ENCODE measurements around the gene VKORC1. TPM values are rescaled to one million over a fixed set of nuclear protein-coding genes. Genes with fewer than 3 reads are reported as not detected.

Gene VKORC1
- total RNA-seq, 1 donor from 2014 or later = 71.8 TPM

DNA sequence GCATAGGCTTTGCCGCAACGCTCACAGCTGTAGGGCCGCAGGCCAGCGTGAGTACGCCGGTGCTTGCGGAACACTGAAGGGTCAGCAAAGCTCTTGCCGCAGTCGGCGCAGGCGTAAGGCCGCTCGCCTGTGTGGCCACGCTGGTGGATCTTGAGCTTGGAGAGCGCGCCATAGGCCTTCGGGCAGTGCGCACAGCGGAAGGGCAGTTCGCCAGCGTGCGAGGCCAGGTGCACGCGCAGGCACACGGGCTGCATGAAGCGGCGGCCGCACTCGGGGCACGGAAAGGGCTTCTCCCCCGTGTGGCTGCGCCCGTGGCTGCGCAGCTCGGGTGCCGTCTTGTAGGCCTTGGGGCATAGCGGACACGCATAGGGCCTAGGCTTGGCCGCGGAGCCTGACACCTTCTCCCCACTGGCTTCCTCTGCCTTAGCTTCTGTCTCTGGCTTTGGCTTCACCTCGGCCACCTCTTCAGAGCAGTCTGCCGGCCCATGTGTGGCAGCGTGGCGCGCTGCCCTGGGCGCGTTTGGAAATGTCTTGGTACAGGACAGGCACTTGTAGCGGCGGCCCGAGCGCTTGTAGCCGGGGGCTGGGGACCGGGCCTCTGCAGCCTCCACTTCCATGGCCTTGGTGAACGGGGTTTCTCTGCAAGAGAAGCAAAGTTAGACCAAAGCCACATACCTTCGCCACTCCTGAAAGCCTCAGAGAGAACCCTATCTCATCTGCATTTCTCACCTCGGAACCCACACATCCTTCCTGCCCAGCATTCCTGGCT, 30.6 kb downstream of the VKORC1 start:
- no peak for DNase-seq (ENCODE audit: low read depth in 2 of 2)

DNA sequence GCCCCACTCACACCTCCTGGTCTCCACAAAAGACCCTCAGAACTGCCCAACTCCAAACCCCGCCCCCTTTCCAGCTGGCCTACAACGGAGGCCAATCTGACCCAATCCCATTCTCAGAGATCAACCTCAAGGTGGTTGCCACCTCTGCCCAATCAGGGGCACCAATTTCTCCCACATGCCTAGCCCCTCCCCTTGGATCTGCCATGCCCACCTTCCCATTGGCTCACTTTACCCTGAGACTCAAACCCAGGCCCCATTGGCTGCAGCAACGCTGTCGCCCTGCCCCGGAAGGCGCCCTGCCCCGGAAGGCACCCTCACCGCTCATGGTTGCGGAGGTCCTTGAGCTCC, 31.1 kb downstream of the VKORC1 start:
- DNase-seq (ENCODE audit: low read depth in 2 of 2) = no peak

DNA sequence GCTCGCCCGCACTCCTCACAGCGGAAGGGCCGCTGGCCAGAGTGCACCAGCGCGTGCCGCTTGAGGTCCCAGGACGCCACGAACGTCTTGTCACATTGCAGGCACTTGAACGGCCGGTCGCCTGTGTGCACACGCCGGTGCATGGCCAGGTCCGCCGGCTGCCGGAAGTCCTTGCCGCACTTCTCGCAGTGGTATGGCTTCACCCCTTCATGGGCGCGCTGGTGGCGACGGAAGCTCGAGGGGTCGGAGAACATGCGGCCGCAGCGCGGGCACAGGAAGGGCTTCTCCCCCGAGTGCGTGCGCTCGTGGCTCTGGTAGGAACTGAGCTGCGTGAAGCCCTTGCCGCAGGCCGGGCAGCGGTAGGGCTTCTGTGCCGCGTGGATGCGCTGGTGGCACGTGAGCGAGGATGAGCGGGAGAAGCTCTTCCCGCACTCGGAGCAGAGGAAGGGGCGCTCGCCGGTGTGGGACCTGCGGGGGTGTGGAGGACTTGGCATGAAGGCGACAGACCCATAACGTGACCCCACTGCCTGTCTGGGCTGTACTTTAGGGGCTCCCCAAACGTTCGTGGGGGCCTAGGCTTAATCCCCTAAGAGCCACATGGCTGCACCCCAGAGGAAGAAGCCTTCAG, 32.7 kb downstream of the VKORC1 start:
- no peak for DNase-seq (ENCODE audit: low read depth in 2 of 2)

DNA sequence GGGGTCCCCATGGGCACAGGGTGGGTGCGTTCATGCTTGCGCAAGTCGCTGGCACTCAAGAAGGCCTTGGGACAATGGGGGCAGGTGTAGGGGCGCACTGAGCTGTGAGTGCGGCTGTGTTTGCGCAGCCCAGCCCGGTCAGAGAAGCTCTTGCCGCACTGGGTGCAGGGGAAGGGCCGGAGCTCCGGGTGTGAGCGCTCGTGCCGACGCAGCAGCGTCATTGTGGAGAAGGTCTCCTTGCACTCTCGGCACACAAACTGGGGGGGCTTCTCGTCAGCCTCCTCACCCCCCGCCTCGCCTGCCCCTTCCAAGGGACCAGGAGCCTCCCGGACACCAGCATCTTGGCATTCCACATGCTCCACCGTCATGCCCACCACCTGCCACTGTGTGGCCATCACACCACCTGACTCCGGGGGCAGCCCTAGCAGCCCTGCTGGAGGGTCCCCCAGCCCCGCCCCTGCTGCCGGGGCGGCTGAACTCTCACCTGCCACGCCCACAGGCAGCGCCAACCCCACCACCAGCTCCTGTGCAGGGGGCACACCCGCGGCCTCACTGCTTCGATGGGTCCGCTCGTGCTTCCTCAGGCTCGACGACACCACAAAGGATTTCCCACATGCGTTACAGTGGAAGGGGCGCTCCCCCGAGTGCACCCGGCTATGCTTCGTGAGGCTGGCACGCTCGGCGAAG, 33.3 kb downstream of the VKORC1 start:
- DNase-seq (ENCODE audit: low read depth in 2 of 2) = no peak

DNA sequence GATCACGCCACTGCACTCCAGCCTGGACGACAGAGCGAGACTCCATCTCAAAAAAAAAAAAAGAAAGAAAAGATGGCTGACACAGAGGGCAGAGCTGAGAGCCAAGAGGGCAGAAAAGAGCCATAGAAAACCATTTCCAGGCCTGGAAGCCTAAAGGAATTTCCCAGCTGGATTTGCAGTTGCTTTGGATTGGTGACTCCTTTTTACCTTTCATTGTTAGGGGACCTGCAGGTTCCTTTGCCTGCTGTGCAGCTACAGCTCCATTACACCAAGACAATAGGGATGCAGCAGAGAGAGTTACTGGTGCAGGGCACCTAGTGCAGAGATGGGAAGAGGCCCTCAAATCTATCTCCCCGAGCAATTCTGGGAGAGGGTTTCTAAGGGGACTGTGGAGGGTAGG, 39.0 kb downstream of the VKORC1 start:
- no peak for DNase-seq (ENCODE audit: low read depth in 2 of 2)

DNA sequence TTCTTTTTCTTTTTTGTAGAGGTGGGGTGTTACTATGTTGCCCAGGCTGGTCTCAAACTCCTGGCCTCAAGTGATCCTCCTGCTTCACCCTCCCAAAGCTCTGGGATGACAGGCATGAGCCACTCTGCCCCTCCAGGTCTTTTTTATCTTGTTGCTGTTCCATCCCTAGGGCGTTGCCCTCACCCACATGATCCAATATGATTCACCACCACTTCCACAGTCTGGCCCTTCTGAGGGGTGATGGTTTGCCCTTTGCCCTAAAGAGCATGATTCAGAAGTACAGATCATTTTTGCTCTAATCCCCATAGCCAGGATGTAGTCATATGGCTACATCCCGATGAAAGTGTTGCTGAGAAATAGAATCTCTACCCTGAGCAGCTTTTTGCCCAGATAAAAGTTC, 42.5 kb downstream of the VKORC1 start:
- peak; percentile 30 to 87 for DNase-seq (ENCODE audit: low read depth in 2 of 2)

DNA sequence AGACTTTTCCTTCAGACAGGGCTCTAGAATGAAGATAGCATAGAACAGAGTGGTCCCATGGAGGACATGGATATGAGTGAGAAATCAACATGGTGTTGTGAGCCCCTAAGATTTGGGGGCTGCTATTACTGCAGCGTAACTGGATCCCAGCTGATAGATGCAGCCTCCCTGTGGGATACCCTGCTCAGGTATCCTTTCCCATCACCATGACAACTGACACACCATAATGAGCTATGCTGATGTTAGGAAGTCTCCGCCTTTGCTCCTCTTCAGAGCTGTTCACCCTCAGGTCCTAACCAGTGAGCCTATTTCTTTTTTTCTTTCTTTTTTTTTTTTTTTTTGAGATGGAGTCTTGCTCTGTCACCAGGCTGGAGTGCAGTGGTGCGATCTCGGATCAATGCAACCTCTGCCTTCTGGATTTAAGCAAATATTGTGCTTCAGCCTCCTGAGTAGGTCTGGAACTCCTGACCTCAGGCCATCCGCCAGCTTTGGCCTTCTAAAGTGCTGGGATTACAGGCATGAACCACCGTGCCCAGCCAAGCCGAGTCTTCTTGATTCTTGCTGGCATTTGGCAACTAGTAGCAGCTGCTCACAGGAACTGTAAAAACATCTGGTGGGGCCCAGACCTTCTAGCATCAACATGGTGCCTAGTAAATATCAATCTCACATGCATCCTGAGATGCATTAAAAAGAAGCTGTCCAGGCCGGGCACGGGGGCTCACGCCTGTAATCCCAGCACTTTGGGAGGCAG, 44.1 kb downstream of the VKORC1 start:
- DNase-seq (ENCODE audit: low read depth in 2 of 2) = no peak

DNA sequence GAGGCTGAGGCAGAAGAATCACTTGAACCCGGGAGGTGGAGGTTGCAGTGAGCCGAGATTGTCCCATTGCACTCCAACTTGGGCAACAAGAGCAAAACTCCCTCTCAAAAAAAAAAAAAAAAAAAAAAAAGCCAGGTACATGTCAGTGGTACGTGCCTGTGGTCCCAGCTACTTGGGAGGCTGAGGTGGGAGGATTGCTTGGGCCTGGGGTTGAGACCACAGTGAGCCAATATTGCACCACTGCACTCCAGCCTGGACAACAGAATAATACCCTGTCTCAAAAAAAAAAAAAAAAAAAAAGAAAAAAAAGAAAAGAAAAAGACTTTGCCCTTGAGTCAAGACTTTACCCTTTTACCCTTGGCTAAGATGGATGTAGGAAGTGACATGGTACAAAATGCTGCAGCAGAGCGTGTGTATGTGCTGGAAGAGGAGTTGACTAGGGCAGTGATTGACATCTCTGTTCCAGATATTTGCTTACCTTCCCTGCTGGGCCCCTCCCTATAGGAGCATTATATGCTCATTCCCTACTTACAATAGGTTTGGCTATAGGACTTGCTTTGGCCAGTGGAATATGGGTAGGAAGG, 50.6 kb downstream of the VKORC1 start:
- no peak for DNase-seq (ENCODE audit: low read depth in 2 of 2)

DNA sequence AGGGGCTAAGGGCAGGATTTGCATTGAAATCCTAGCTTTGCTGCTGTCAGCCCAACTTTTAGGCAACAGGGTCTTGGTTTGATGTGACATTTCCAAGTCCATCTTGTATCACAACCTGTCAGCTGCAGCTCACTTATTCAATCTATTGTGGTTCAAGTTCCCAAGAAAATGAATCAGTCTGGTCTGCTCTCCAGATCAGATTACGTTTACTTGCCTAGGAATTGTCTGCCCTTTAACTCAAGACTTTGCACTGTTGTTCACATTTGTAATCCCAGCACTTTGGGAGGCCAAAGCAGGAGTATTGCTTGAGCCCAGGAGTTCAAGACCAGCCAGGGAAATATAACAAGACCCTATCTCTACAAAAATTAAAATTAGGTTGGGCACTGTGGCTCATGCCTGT, 51.2 kb downstream of the VKORC1 start:
- no peak for DNase-seq (ENCODE audit: low read depth in 2 of 2)

DNA sequence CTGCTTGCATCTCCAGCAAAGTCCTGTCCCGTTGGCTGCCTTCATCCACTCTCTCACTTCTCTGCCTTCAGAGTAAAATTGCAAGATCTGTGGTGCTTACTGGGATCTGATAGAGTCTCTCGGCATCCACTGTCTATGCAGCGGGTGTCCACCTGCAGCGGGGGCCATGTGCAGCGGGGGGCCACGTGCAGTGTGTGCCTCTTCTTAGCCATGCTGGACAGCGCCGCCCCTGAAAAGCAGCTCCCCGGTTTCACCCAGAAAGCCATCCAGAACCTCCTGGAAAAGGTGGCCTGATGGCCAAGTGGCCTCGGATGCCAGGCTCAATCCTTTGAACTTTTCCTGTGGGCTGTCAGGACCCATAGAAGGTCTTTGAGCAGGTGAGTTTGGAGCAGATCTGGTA, 51.7 kb downstream of the VKORC1 start:
- no peak for DNase-seq (ENCODE audit: low read depth in 2 of 2)

Other genes with a start within 250 kb of the VKORC1 start
- gene BCL7C, start 200.7 kb downstream of the VKORC1 start, total RNA-seq = 39.7 and 72.0 TPM in 2 replicates
- 0.22 and 0.40 TPM in 2 replicates for gene CTF1, start 198.2 kb downstream of the VKORC1 start, total RNA-seq
- 14.3 and 15.7 TPM in 2 replicates for gene FBXL19, start 171.2 kb downstream of the VKORC1 start, total RNA-seq
- 22.9 and 24.8 TPM in 2 replicates for gene ORAI3, start 145.7 kb downstream of the VKORC1 start, total RNA-seq
- 1.7 and 2.2 TPM in 2 replicates for gene SETD1A, start 137.0 kb downstream of the VKORC1 start, total RNA-seq
- 13.3 and 26.0 TPM in 2 replicates for gene HSD3B7, start 109.6 kb downstream of the VKORC1 start, total RNA-seq
- gene STX1B, start 84.2 kb downstream of the VKORC1 start, total RNA-seq = under 0.01 and 0.40 TPM in 2 replicates
- 17.7 and 27.0 TPM in 2 replicates for gene STX4, start 61.2 kb downstream of the VKORC1 start, total RNA-seq
- gene ZNF668, start 20.6 kb downstream of the VKORC1 start, total RNA-seq = 5.0 and 6.0 TPM in 2 replicates
- gene ZNF646, start 20.4 kb downstream of the VKORC1 start, total RNA-seq = 7.0 and 12.7 TPM in 2 replicates
- gene PRSS53, start 5.9 kb downstream of the VKORC1 start, total RNA-seq = 0.40 and 0.44 TPM in 2 replicates
- 10.0 and 12.3 TPM in 2 replicates for gene BCKDK, start 13.6 kb upstream of the VKORC1 start, total RNA-seq
- gene KAT8, start 22.9 kb upstream of the VKORC1 start, total RNA-seq = 24.2 and 35.3 TPM in 2 replicates
- gene PRSS8, start 40.9 kb upstream of the VKORC1 start, total RNA-seq = not detected in 2 replicates
- gene PRSS36, start 55.3 kb upstream of the VKORC1 start, total RNA-seq = 0.22 and 0.99 TPM in 2 replicates
- gene FUS, start 85.3 kb upstream of the VKORC1 start, total RNA-seq = 26.8 and 29.6 TPM in 2 replicates
- gene PYCARD, start 108.0 kb upstream of the VKORC1 start, total RNA-seq = 48.8 and 54.5 TPM in 2 replicates
- not detected in 2 replicates for gene TRIM72, start 119.3 kb upstream of the VKORC1 start, total RNA-seq
- gene PYDC1, start 122.3 kb upstream of the VKORC1 start, total RNA-seq = not detected in 2 replicates
- under 0.01 TPM in 1 of 2 replicates, not detected in the other for gene ITGAM, start 165.2 kb upstream of the VKORC1 start, total RNA-seq

Measured in lung microvascular endothelial cell (primary cell).